GM12891 (cell line): ENCODE results near the gene GPD1L.

ENCODE experiments used
- DNase-seq: peaks from one replicate; pipeline ENCODE4 v3.0.0; 2011; ENCODE audit warnings: low spot score; ENCODE audit not compliant: insufficient read length
- FAIRE-seq: peaks from 2 replicates; lab custom pipeline; 2011; peaks lifted over from hg19 to GRCh38; lab: Jason Lieb, UNC
- PAX5 ChIP-seq: IDR thresholded peaks from 2 replicates; pipeline ENCODE4 v1.6.1; 2011; ENCODE audit warnings: low read length, moderate library complexity, mild to moderate bottlenecking; ENCODE audit not compliant: insufficient read depth, severe bottlenecking
- POLR2A ChIP-seq: IDR thresholded peaks from 2 replicates; pipeline ENCODE4 v1.6.1; 2011; ENCODE audit warnings: low read depth, low read length, control low read depth
- POLR2AphosphoS5 ChIP-seq: IDR thresholded peaks from 2 replicates; pipeline ENCODE4 v1.6.1; 2011; ENCODE audit warnings: low read depth, low read length, control low read depth
- POU2F2 ChIP-seq: IDR thresholded peaks from 2 replicates; pipeline ENCODE4 v1.6.1; 2011; ENCODE audit warnings: low read depth, mild to moderate bottlenecking, control low read depth, low read length, moderate library complexity
- SPI1 ChIP-seq: IDR thresholded peaks from 2 replicates; pipeline ENCODE4 v1.6.1; 2011; ENCODE audit warnings: low read depth, low read length, control low read depth
- TAF1 ChIP-seq: IDR thresholded peaks from 2 replicates; pipeline ENCODE4 v1.6.1; 2011; ENCODE audit warnings: low read depth, low read length, control low read depth

GPD1L gene

DNA sequence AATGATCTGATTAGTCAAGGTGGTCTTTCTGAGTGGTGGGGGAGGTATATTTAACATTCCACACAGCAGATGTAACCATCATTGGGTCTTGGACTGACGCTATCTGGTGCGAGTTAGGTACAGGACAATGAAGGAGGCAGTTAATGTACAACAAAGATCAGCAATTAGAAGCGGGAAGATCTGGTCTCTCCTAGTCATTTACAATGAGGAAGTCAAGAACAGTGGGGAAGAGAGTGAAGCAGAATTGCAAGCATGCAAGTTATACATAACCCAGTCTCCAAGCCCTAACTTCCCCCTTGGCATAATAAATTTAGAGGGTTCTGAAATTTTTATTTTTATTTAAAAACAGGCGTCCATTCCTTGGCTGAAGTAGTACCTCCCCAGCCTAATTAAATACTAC, 14.1 kb downstream of the GPD1L start:
- no peak for FAIRE-seq

DNA sequence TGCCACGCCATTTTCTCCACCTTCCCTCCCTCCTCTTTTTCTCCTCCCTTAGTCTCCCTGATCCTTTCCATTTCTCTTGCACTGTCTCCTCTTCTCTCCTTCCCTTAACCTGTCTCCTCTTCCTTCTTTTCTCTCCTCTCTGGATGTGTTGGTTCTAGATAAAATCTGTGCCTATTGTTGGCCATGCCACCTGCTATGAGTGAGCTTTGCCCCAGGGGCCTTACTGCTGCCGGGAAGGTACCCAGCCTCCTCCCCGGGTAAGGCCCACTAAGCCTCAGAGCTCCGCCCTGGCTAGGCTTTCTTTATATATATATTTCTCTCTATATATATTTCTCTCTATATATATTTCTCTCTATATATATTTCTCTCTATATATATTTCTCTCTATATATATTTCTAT, 14.7 kb downstream of the GPD1L start:
- FAIRE-seq (no peak), DNase-seq (no peak)
- TF ChIP-seq POLR2AphosphoS5, result no peak
- TF ChIP-seq POU2F2, result no peak
- TF ChIP-seq PAX5, result no peak
- TF ChIP-seq SPI1, result no peak
- no peak for TF ChIP-seq POLR2A
- TF ChIP-seq TAF1, result no peak

More for the DNA sequence above, 14.1 kb downstream of the GPD1L start:
- no peak for TF ChIP-seq POLR2A
- no peak for TF ChIP-seq POU2F2
- no peak for TF ChIP-seq SPI1
- TF ChIP-seq TAF1, result no peak
- TF ChIP-seq PAX5, result no peak
- TF ChIP-seq POLR2AphosphoS5, result no peak
- DNase-seq, result no peak

DNA sequence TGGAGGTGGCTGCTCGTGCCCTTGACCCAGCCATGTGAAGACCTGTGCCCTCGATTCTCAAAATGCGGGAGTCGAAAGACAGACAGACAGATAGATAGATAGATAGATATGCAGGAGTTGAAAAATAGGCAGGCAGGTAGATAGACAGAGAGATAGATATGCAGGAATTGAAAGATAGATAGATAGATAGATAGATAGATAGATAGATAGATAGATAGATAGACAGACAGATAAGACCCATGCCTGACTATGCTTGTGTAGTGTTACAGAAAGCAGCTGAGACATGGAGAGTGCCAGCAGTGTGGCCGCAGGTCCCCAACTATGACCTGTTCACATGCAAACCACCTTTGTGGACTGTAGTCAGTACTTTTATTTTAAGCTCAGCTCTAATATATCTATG, 17.2 kb downstream of the GPD1L start:
- no peak for DNase-seq
- TF ChIP-seq POLR2A (no peak), POLR2AphosphoS5 (no peak), POU2F2 (no peak), TAF1 (no peak), PAX5 (no peak), SPI1 (no peak)
- FAIRE-seq, result no peak

- TF ChIP-seq PAX5, result no peak
- no peak for TF ChIP-seq POU2F2
- no peak for TF ChIP-seq TAF1
- no peak for TF ChIP-seq POLR2AphosphoS5
- DNase-seq (no peak), FAIRE-seq (no peak)
Measured at GRCh38 chr3:32125012-32125411, 18.6 kb downstream of the GPD1L start.

- FAIRE-seq, result no peak
- no peak for DNase-seq
- TF ChIP-seq PAX5 (no peak), POLR2AphosphoS5 (no peak), POLR2A (no peak), TAF1 (no peak), POU2F2 (no peak), SPI1 (no peak)
Measured at GRCh38 chr3:32126305-32127015, 20.0 kb downstream of the GPD1L start.

- TF ChIP-seq POLR2A (no peak), TAF1 (no peak), POU2F2 (no peak), PAX5 (no peak), SPI1 (no peak), POLR2AphosphoS5 (no peak)
- FAIRE-seq (no peak), DNase-seq (no peak)
Measured at GRCh38 chr3:32127219-32127826, 20.9 kb downstream of the GPD1L start.

- TF ChIP-seq SPI1, result no peak
- no peak for TF ChIP-seq POU2F2
- no peak for TF ChIP-seq POLR2A
- no peak for TF ChIP-seq POLR2AphosphoS5
- no peak for TF ChIP-seq PAX5
- no peak for TF ChIP-seq TAF1
- DNase-seq (no peak), FAIRE-seq (no peak)
Measured at GRCh38 chr3:32128936-32129335, 22.5 kb downstream of the GPD1L start.

DNA sequence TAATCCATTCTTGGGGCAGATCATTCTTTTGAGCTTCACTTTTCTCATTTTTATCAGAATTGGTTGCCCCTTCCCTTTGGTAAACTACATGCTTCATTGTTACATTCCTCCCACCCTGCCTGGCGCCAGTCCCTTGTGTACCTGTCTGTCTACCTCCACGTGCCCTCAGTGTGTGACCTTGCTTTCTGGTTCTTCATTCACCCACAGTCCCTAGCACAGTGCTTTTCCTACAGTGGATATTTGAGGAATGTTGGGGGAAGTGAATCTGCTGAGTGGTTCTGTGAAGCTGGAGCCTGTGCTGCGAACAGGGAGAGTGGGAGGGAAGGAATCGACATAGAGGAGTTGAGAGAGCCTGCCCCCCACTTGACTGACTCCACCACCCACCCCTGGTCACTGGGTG, 23.4 kb downstream of the GPD1L start:
- no peak for DNase-seq
- TF ChIP-seq SPI1 (no peak), POLR2A (no peak), POU2F2 (no peak), PAX5 (no peak), TAF1 (no peak), POLR2AphosphoS5 (no peak)
- no peak for FAIRE-seq

DNA sequence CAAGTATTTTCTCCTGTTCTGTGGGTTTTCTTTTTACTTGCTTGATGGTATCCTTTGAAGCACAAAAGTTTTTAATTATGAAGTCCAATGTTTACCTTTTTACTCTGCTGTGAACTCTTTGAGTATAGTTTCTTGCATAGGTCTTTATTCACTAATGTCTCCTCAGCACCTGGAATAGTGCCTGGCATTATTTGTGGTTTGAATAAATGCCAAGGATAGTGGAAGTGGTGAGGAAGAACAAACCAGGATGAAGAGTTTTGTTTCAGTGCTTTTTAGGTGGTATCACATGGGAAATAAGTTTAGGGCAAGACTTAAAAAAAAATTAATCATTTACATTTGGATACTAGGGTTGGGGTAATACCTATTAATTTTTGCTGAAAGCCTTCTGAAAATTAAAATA, 25.7 kb downstream of the GPD1L start:
- no peak for FAIRE-seq
- DNase-seq, result no peak
- TF ChIP-seq PAX5 (no peak), POLR2A (no peak), TAF1 (no peak), POLR2AphosphoS5 (no peak), POU2F2 (no peak), SPI1 (no peak)
